Measurements from ENCODE around the gene ZBTB49.
"Not testable (repeated sequence)": the region's sequence is repeated elsewhere in the genome, so short reads cannot be mapped to it uniquely, and the experiment has no call there.

The ZBTB49 gene

GRCh38 chr4:4289941-4290850 is at the start of gene ZBTB49, which contains the start of gene LYAR:
ZBTB49 (plus strand) TSS chr4:4290251; CDS start chr4:4299946, 9,695 bp downstream.
LYAR (minus strand) TSS chr4:4290154; CDS start chr4:4283742, 6,412 bp downstream.
- peak; percentile 88 for DNase-seq (ENCODE audit: low spot score)

- DNase-seq (ENCODE audit: low spot score): no peak
Measured at GRCh38 chr4:4245172-4245571, 44.9 kb upstream of the ZBTB49 start.

GRCh38 chr4:4247696-4248028 is 42.4 kb upstream of the ZBTB49 start:
- no peak for DNase-seq (ENCODE audit: low spot score)

- DNase-seq (ENCODE audit: low spot score): peak; percentile 94
Measured at GRCh38 chr4:4248029-4248884, 41.8 kb upstream of the ZBTB49 start, which contains the start of gene TMEM128. TMEM128 (minus strand) TSS chr4:4248223; CDS start chr4:4248202, 21 bp downstream.

- no peak for DNase-seq (ENCODE audit: low spot score)
Measured at GRCh38 chr4:4248885-4249203, 41.2 kb upstream of the ZBTB49 start.

GRCh38 chr4:4249342-4249741 is 40.7 kb upstream of the ZBTB49 start:
- DNase-seq (ENCODE audit: low spot score): not testable (repeated sequence)

GRCh38 chr4:4249866-4250265 is 40.2 kb upstream of the ZBTB49 start:
- DNase-seq (ENCODE audit: low spot score): no peak

GRCh38 chr4:4254199-4254598 is 35.9 kb upstream of the ZBTB49 start:
- DNase-seq (ENCODE audit: low spot score): no peak

- no peak for DNase-seq (ENCODE audit: low spot score)
Measured at GRCh38 chr4:4254666-4255065, 35.4 kb upstream of the ZBTB49 start.

GRCh38 chr4:4256799-4257198 is 33.3 kb upstream of the ZBTB49 start:
- DNase-seq (ENCODE audit: low spot score): no peak

GRCh38 chr4:4257705-4258104 is 32.3 kb upstream of the ZBTB49 start:
- DNase-seq (ENCODE audit: low spot score): not testable (repeated sequence)

- peak; percentile 77 for DNase-seq (ENCODE audit: low spot score)
Measured at GRCh38 chr4:4259484-4260100, 30.5 kb upstream of the ZBTB49 start.

- DNase-seq (ENCODE audit: low spot score): no peak
Measured at GRCh38 chr4:4260185-4260751, 29.8 kb upstream of the ZBTB49 start.

GRCh38 chr4:4267981-4268380 is 22.1 kb upstream of the ZBTB49 start:
- no peak for DNase-seq (ENCODE audit: low spot score)

- no peak for DNase-seq (ENCODE audit: low spot score)
Measured at GRCh38 chr4:4268776-4269175, 21.3 kb upstream of the ZBTB49 start.

- DNase-seq (ENCODE audit: low spot score): no peak
Measured at GRCh38 chr4:4269331-4269731, 20.7 kb upstream of the ZBTB49 start.

- no peak for DNase-seq (ENCODE audit: low spot score)
Measured at GRCh38 chr4:4269856-4270255, 20.2 kb upstream of the ZBTB49 start.

GRCh38 chr4:4270529-4270928 is 19.5 kb upstream of the ZBTB49 start:
- no peak for DNase-seq (ENCODE audit: low spot score)

GRCh38 chr4:4271912-4272311 is 18.1 kb upstream of the ZBTB49 start:
- DNase-seq (ENCODE audit: low spot score): no peak

GRCh38 chr4:4274226-4274625 is 15.8 kb upstream of the ZBTB49 start:
- no peak for DNase-seq (ENCODE audit: low spot score)

GRCh38 chr4:4277531-4277930 is 12.5 kb upstream of the ZBTB49 start:
- DNase-seq (ENCODE audit: low spot score): no peak

- no peak for DNase-seq (ENCODE audit: low spot score)
Measured at GRCh38 chr4:4281787-4282186, 8.3 kb upstream of the ZBTB49 start.
